Mesendoderm (in vitro differentiated cells): ENCODE measurements around the gene IARS1.

Experiments
- DNase-seq: peaks from one replicate; pipeline ENCODE4 v3.0.0; 2013
- H2AK5ac ChIP-seq: 2 replicates; pipeline ENCODE4 v1.6.1; 2013; ENCODE audit warnings: low read length, inconsistent platforms
- H2BK120ac ChIP-seq: 2 replicates; pipeline ENCODE4 v1.6.1; 2013; ENCODE audit warnings: low read depth, mild to moderate bottlenecking, low read length, moderate library complexity, mixed read lengths
- H2BK15ac ChIP-seq: replicated peaks from 2 replicates; pipeline ENCODE4 v1.6.1; 2013; ENCODE audit warnings: low read depth, mild to moderate bottlenecking, moderate library complexity
- H2BK5ac ChIP-seq: 2 replicates; pipeline ENCODE4 v1.6.1; 2013; ENCODE audit warnings: low read length, inconsistent platforms
- H3K18ac ChIP-seq: 2 replicates; pipeline ENCODE4 v1.6.1; 2013; ENCODE audit warnings: mild to moderate bottlenecking, low read length, mixed read lengths
- H3K23ac ChIP-seq: one replicate; pipeline ENCODE4 v1.6.1; 2013; ENCODE audit warnings: low read length
- H3K27ac ChIP-seq: 2 replicates; pipeline ENCODE4 v1.5.1; 2013; ENCODE audit warnings: low read depth, mild to moderate bottlenecking, inconsistent platforms, low read length, moderate library complexity
- H3K27me3 ChIP-seq: 2 replicates; pipeline ENCODE4 v1.6.1; 2013; ENCODE audit warnings: low read length, control low read depth, mild to moderate bottlenecking, inconsistent platforms; ENCODE audit not compliant: insufficient read depth, poor library complexity
- H3K36me3 ChIP-seq: 2 replicates; pipeline ENCODE4 v1.6.1; 2013; ENCODE audit warnings: low read length, inconsistent platforms; ENCODE audit not compliant: control insufficient read depth, insufficient read depth
- H3K4ac ChIP-seq: one replicate; pipeline ENCODE4 v1.6.1; 2013; ENCODE audit warnings: low read depth, mild to moderate bottlenecking, low read length, moderate library complexity
- H3K4me1 ChIP-seq: 2 replicates; pipeline ENCODE4 v1.6.1; 2013; ENCODE audit warnings: low read depth, low read length, inconsistent platforms; ENCODE audit not compliant: control insufficient read depth
- H3K4me2 ChIP-seq: 2 replicates; pipeline ENCODE4 v1.6.1; 2013; ENCODE audit warnings: low read length
- H3K4me3 ChIP-seq: 2 replicates; pipeline ENCODE4 v1.5.1; 2013; ENCODE audit warnings: mild to moderate bottlenecking, low read length
- H3K56ac ChIP-seq: one replicate; pipeline ENCODE4 v1.6.1; 2013; ENCODE audit warnings: low read length
- H3K79me1 ChIP-seq: 2 replicates; pipeline ENCODE4 v1.6.1; 2013; ENCODE audit warnings: low read length, inconsistent platforms
- H3K79me2 ChIP-seq: 2 replicates; pipeline ENCODE4 v1.6.1; 2013; ENCODE audit warnings: mild to moderate bottlenecking, low read length; ENCODE audit not compliant: control insufficient read depth, insufficient read depth
- H3K9ac ChIP-seq: 2 replicates; pipeline ENCODE4 v1.6.1; 2013; ENCODE audit warnings: low read length, inconsistent platforms
- H4K5ac ChIP-seq: one replicate; pipeline ENCODE4 v1.6.1; 2013; ENCODE audit warnings: low read length
- H4K8ac ChIP-seq: one replicate; pipeline ENCODE4 v1.6.1; 2013; ENCODE audit warnings: low read depth, mild to moderate bottlenecking, control low read depth, low read length, moderate library complexity
- WGBS: extraction: QIAGEN DNeasy Blood & Tissue Kit; methylation state at CpG from one replicate; pipeline ENCODE4 v1.1.7; 2013; ENCODE audit warnings: low lambda C conversion rate, missing lambda C conversion rate; ENCODE audit not compliant: insufficient coverage; ENCODE audit errors: extremely low coverage; 5-methylcytosine and 5-hydroxymethylcytosine counted together

Gene IARS1

DNA sequence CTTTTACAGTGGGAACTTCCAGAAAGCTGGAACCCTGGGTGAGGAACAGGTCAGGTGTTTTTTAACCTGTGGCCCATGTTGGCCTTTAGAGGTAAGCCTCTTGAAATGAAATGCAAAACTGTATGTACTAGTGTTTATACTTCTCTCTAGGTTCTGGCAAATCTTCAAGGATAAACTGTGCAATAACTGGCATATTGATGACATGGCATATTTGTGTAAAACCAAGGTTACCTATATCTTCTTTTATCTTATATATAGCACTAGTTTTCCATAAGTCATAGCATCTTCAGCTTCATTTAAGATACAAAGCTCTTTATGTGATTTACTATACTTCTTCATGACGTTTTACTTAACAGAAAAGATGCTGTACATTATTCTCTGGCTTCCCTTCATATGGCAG lies 7.4 kb upstream of the IARS1 start:
- Histone ChIP-seq H3K4me3 (no peak overlapping the region), H4K5ac (no peak overlapping the region), H2BK15ac (no peak overlapping the region), H2BK120ac (no peak overlapping the region), H3K27me3 (no peaks in the 10 kb centered on the region), H3K79me2 (no peaks in the 10 kb centered on the region), H3K18ac (no peak overlapping the region), H3K23ac (no peak overlapping the region), H3K36me3 (peaks cover 5% of the 10 kb centered on the region), H3K9ac (no peak overlapping the region), H3K4me1 (no peaks in the 10 kb centered on the region), H3K4ac (no peak overlapping the region), H2AK5ac (no peak overlapping the region), H2BK5ac (no peak overlapping the region), H3K56ac (no peak overlapping the region), H3K79me1 (no peaks in the 10 kb centered on the region), H3K4me2 (no peak overlapping the region), H3K27ac (no peak overlapping the region), H4K8ac (no peak overlapping the region)
- DNase-seq, result no peak
- whole genome bisulfite sequencing, result no CpG with 5 or more reads among the region's 1 CpG

DNA sequence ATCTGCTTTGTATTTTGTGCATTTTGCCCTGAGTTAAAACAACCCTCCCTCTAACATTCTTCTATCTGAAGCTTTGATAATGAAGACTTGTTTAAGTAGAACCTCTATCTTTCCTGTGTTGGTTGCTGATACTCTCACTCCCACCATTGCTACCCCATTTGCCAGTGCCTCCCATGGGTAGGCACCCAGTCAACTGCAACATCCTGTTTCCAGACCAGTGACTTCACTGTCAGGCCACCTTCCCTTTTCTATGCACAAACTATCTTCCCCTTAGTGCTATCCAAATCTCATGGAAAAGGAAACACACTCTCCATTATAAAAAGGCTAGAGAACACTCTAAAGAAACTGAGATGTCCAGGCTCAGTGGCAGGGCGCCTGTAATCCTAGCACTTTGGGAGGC lies 5.6 kb upstream of the IARS1 start:
- Histone ChIP-seq H3K27ac (no peak overlapping the region), H2AK5ac (no peak overlapping the region), H3K36me3 (peaks cover 5% of the 10 kb centered on the region), H3K4me3 (no peak overlapping the region), H3K9ac (no peak overlapping the region), H3K4ac (no peak overlapping the region), H2BK120ac (no peak overlapping the region), H3K79me1 (no peaks in the 10 kb centered on the region), H3K4me2 (no peak overlapping the region), H3K79me2 (no peaks in the 10 kb centered on the region), H2BK5ac (no peak overlapping the region), H3K18ac (no peak overlapping the region), H4K8ac (no peak overlapping the region), H3K23ac (no peak overlapping the region), H3K56ac (no peak overlapping the region), H3K4me1 (peaks cover 3% of the 10 kb centered on the region), H4K5ac (no peak overlapping the region), H3K27me3 (no peaks in the 10 kb centered on the region), H2BK15ac (no peak overlapping the region)
- no peak for DNase-seq
- no CpG with 5 or more reads among the region's 1 CpG for WGBS

DNA sequence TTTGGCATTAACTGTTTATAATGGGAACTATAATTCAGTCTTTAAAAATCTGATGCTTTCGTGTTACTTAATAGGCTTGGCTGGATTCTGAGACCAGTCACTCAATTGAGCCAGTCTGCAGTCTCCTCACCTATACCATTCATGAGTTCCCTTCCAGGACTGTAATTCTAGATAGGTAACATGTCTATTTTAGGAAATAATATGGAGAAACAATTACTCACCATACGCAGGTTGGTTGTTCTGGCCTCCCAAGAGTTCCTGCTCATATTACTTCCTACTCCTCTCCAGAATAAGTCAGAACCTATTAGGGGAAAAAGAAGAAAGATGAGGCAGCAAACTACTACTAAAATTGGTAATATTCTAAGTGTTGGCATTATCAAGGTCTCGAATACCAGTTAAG lies 4.5 kb upstream of the IARS1 start:
- Histone ChIP-seq H3K4me3 (no peak overlapping the region), H3K27ac (no peak overlapping the region), H3K79me1 (no peaks in the 10 kb centered on the region), H3K4me1 (peaks cover 3% of the 10 kb centered on the region), H2AK5ac (no peak overlapping the region), H3K9ac (no peak overlapping the region), H3K27me3 (no peaks in the 10 kb centered on the region), H3K36me3 (peaks cover 5% of the 10 kb centered on the region), H2BK15ac (no peak overlapping the region), H3K18ac (no peak overlapping the region), H4K5ac (no peak overlapping the region), H4K8ac (no peak overlapping the region), H2BK5ac (no peak overlapping the region), H3K56ac (no peak overlapping the region), H3K4me2 (no peak overlapping the region), H2BK120ac (no peak overlapping the region), H3K79me2 (peaks cover 3% of the 10 kb centered on the region), H3K23ac (no peak overlapping the region), H3K4ac (no peak overlapping the region)
- WGBS, result no CpG with 5 or more reads among the region's 3 CpGs
- DNase-seq, result no peak

DNA sequence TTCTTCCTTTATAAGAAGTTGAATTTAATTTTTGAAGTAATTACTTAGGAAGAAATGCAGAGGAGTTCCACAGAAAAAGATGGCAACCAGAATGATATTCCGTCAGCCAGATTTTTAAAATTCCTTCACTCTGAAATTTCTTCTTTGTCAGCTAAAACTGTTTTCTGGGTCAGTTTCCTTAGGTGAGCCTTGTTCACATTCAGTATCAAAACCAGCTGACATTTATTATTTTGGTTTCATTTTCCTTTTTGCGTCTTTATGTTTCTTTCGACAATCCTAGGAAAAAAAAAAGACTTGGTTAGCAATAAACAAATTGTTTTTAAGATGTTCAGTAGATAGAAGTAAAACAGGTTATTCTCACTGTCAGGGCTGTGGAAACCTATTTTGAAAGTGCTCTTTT lies 4.1 kb upstream of the IARS1 start:
- WGBS, result no CpG with 5 or more reads among the region's 3 CpGs
- no peak overlapping the region for H3K9ac ChIP-seq
- no peak overlapping the region for H4K8ac ChIP-seq
- no peak for DNase-seq
- no peaks in the 10 kb centered on the region for H3K27me3 ChIP-seq
- peaks cover 4% of the 10 kb centered on the region for H3K36me3 ChIP-seq
- no peak overlapping the region for H3K23ac ChIP-seq
- no peak overlapping the region for H3K4me2 ChIP-seq
- H3K18ac ChIP-seq, result no peak overlapping the region
- H3K27ac ChIP-seq, result no peak overlapping the region
- H3K56ac ChIP-seq, result no peak overlapping the region
- H3K79me2 ChIP-seq, result peaks cover 7% of the 10 kb centered on the region
- H3K4me3 ChIP-seq, result no peak overlapping the region
- H3K79me1 ChIP-seq, result no peaks in the 10 kb centered on the region
- H4K5ac ChIP-seq, result no peak overlapping the region
- no peak overlapping the region for H2BK120ac ChIP-seq
- no peak overlapping the region for H2AK5ac ChIP-seq
- peaks cover 3% of the 10 kb centered on the region for H3K4me1 ChIP-seq
- H2BK15ac ChIP-seq, result no peak overlapping the region
- H3K4ac ChIP-seq, result no peak overlapping the region
- H2BK5ac ChIP-seq, result no peak overlapping the region

DNA sequence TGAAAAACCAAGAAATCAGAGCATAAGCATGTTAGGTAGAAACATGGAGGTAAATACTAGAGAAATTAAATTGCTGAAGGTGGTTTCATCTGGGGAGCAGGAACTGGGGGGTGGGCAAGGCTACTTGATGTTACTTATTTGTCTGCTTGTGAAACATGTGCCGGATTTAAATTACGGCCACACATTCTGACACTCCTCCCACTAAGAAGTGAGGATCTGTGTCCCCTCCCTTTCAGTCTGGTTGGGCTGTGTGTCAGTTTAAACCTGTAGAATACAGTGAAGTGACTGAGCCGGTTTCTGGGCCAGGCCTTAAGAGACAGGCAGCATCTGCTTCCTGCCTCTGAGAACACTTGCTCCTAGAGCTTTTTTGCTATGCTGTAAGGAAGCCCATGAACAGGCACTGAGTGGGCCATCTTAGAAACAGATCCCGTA lies 2.3 kb upstream of the IARS1 start:
- Histone ChIP-seq H3K4ac (no peak overlapping the region), H3K4me1 (peaks cover 5% of the 10 kb centered on the region), H3K23ac (no peak overlapping the region), H3K4me2 (no peak overlapping the region), H4K8ac (peak overlapping the region; percentile 7), H2BK5ac (no peak overlapping the region), H2AK5ac (no peak overlapping the region), H3K27me3 (no peaks in the 10 kb centered on the region), H3K79me2 (peaks cover 23% of the 10 kb centered on the region), H4K5ac (no peak overlapping the region), H2BK15ac (no peak overlapping the region), H3K9ac (no peak overlapping the region), H2BK120ac (no peak overlapping the region), H3K18ac (no peak overlapping the region), H3K27ac (peak overlapping the region; percentile 37), H3K36me3 (peaks cover 4% of the 10 kb centered on the region), H3K4me3 (no peak overlapping the region), H3K56ac (no peak overlapping the region), H3K79me1 (no peaks in the 10 kb centered on the region)
- no CpG with 5 or more reads among the region's 4 CpGs for WGBS
- DNase-seq, result peak; percentile 43

DNA sequence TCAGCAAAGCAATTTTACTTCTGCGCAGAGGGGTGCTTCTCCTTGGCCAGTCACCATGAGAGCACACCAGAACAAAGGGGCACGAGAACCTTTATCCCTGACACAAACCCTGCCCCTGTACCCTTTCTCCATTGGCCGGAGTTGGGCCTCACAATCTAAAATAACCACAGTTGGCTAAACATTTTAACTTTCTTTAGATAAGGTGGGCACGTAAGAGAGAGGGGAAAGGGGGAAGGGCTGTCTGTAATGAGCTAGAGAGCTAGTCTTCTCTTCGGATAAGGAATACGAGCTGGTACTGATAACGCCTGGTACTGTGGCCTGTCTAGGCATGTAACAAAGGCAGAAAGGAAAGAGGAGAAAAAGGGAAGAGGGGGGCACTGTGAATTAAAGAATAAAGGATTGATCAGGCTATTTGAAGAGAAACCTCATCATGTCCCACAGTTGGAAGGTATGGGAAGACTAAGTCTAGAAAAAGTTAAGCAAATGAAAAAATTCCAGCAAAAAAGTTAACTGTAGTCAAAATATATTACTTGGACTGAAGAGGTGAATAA lies 1.8 kb upstream of the IARS1 start:
- Histone ChIP-seq H2BK120ac (no peak overlapping the region), H3K18ac (no peak overlapping the region), H3K4ac (no peak overlapping the region), H2BK15ac (no peak overlapping the region), H3K4me2 (no peak overlapping the region), H3K56ac (no peak overlapping the region), H3K36me3 (peaks cover 4% of the 10 kb centered on the region), H3K4me3 (no peak overlapping the region), H3K79me1 (no peaks in the 10 kb centered on the region), H2BK5ac (no peak overlapping the region), H3K79me2 (peaks cover 25% of the 10 kb centered on the region), H3K23ac (no peak overlapping the region), H4K5ac (no peak overlapping the region), H3K27ac (no peak overlapping the region), H2AK5ac (no peak overlapping the region), H4K8ac (no peak overlapping the region), H3K9ac (no peak overlapping the region), H3K27me3 (no peaks in the 10 kb centered on the region), H3K4me1 (peaks cover 5% of the 10 kb centered on the region)
- peak; percentile 66 for DNase-seq
- no CpG with 5 or more reads among the region's 7 CpGs for WGBS
